Neuronal stem cell (in vitro differentiated cells): ENCODE measurements around the gene SLC25A44.

ENCODE experiments used
- DNase-seq: peaks from one replicate; pipeline ENCODE4 v3.0.0-alpha.2; 2013; ENCODE audit warnings: low spot score
- H2AFZ ChIP-seq: one replicate; pipeline ENCODE4 v1.6.1; 2013; ENCODE audit warnings: mild to moderate bottlenecking, low read length, inconsistent platforms
- H2AK5ac ChIP-seq: 2 replicates; pipeline ENCODE4 v1.6.1; 2013; ENCODE audit warnings: low read depth, mild to moderate bottlenecking, inconsistent platforms, low read length, moderate library complexity, mixed read lengths
- H2BK120ac ChIP-seq: 2 replicates; pipeline ENCODE4 v1.6.1; 2013; ENCODE audit warnings: low read depth, mild to moderate bottlenecking, inconsistent platforms, low read length, moderate library complexity, mixed read lengths
- H2BK12ac ChIP-seq: one replicate; pipeline ENCODE4 v1.6.1; 2013; ENCODE audit warnings: low read length, inconsistent platforms
- H2BK15ac ChIP-seq: 2 replicates; pipeline ENCODE4 v1.6.1; 2013; ENCODE audit warnings: mild to moderate bottlenecking, low read length, inconsistent platforms, mixed read lengths
- H2BK5ac ChIP-seq: one replicate; pipeline ENCODE4 v1.6.1; 2013; ENCODE audit warnings: inconsistent platforms, mild to moderate bottlenecking, low read length, moderate library complexity
- H3K14ac ChIP-seq: one replicate; pipeline ENCODE4 v1.6.1; 2013; ENCODE audit warnings: low read length, inconsistent platforms
- H3K18ac ChIP-seq: 2 replicates; pipeline ENCODE4 v1.6.1; 2013; ENCODE audit warnings: low read length, inconsistent platforms
- H3K23ac ChIP-seq: 2 replicates; pipeline ENCODE4 v1.6.1; 2013; ENCODE audit warnings: low read depth, mild to moderate bottlenecking, mixed read lengths, low read length, inconsistent platforms; ENCODE audit not compliant: poor library complexity
- H3K27ac ChIP-seq: replicated peaks from 3 replicates; pipeline ENCODE4 v1.5.1; 2013; ENCODE audit warnings: low read length, inconsistent platforms
- H3K27me3 ChIP-seq, 3 experiments: 2 replicates each; pipeline ENCODE4 v1.6.1; 2013; ENCODE audit warnings: low read length in 3 of 3, mild to moderate bottlenecking in 2 of 3, inconsistent platforms in 1 of 3, low read depth in 1 of 3, mixed read lengths in 1 of 3, moderate library complexity in 1 of 3; ENCODE audit not compliant: control insufficient read depth in 3 of 3, insufficient read depth in 3 of 3
- H3K36me3 ChIP-seq, 2 donors: replicated peaks in 1 of 2; 2 replicates each; pipeline ENCODE4 v1.6.1; 2013; ENCODE audit warnings: low read length in 2 of 2; ENCODE audit not compliant: control insufficient read depth in 2 of 2, insufficient read depth in 2 of 2
- H3K4ac ChIP-seq: 2 replicates; pipeline ENCODE4 v1.6.1; 2013; ENCODE audit warnings: inconsistent platforms, mild to moderate bottlenecking, low read length, moderate library complexity
- H3K4me1 ChIP-seq, 2 donors: 1 replicate in 1 of 2; 2 replicates in 1 of 2; pipeline ENCODE4 v1.6.1; 2013; ENCODE audit warnings: low read length in 2 of 2, low read depth in 1 of 2; ENCODE audit not compliant: control insufficient read depth in 2 of 2, insufficient read depth in 1 of 2
- H3K4me2 ChIP-seq: one replicate; pipeline ENCODE4 v1.6.1; 2013; ENCODE audit warnings: mild to moderate bottlenecking, low read length, inconsistent platforms; ENCODE audit not compliant: insufficient read depth, poor library complexity, severe bottlenecking
- H3K4me3 ChIP-seq, 2 donors: 2 replicates each; pipeline ENCODE4 v1.5.1; 2013; ENCODE audit warnings: low read length in 2 of 2, mild to moderate bottlenecking in 2 of 2, inconsistent platforms in 1 of 2, moderate library complexity in 1 of 2
- H3K79me1 ChIP-seq: one replicate; pipeline ENCODE4 v1.6.1; 2013; ENCODE audit warnings: low read depth, mild to moderate bottlenecking, inconsistent platforms, low read length, moderate library complexity
- H3K9ac ChIP-seq: one replicate; pipeline ENCODE4 v1.6.1; 2013; ENCODE audit warnings: mild to moderate bottlenecking, low read depth, low read length, inconsistent platforms; ENCODE audit not compliant: poor library complexity
- H3K9me3 ChIP-seq, 2 donors: replicated peaks in 1 of 2; 2 replicates each; pipeline versions ENCODE3 to v1.6.1; 2013; ENCODE audit warnings: low read length in 2 of 2, mild to moderate bottlenecking in 2 of 2, inconsistent platforms in 1 of 2, low read depth in 1 of 2, mixed read lengths in 1 of 2, moderate library complexity in 1 of 2; ENCODE audit not compliant: control insufficient read depth in 2 of 2, insufficient read depth in 1 of 2
- H4K8ac ChIP-seq: one replicate; pipeline ENCODE4 v1.6.1; 2013; ENCODE audit warnings: low read depth, mild to moderate bottlenecking, inconsistent platforms, low read length, moderate library complexity
- H4K91ac ChIP-seq: one replicate; pipeline ENCODE4 v1.6.1; 2013; ENCODE audit warnings: low read length, low read depth, mild to moderate bottlenecking, inconsistent platforms; ENCODE audit not compliant: poor library complexity
- WGBS, 2 donors: extraction: QIAGEN DNeasy Blood & Tissue Kit; methylation state at CpG; one replicate each; pipeline ENCODE4 v1.1.7; 2013; ENCODE audit warnings: missing lambda C conversion rate in 2 of 2, mixed read lengths in 1 of 2; ENCODE audit not compliant: insufficient read length in 2 of 2, insufficient replicate concordance in 1 of 2; ENCODE audit errors: extremely low coverage in 2 of 2; 5-methylcytosine and 5-hydroxymethylcytosine counted together

The SLC25A44 gene

DNA sequence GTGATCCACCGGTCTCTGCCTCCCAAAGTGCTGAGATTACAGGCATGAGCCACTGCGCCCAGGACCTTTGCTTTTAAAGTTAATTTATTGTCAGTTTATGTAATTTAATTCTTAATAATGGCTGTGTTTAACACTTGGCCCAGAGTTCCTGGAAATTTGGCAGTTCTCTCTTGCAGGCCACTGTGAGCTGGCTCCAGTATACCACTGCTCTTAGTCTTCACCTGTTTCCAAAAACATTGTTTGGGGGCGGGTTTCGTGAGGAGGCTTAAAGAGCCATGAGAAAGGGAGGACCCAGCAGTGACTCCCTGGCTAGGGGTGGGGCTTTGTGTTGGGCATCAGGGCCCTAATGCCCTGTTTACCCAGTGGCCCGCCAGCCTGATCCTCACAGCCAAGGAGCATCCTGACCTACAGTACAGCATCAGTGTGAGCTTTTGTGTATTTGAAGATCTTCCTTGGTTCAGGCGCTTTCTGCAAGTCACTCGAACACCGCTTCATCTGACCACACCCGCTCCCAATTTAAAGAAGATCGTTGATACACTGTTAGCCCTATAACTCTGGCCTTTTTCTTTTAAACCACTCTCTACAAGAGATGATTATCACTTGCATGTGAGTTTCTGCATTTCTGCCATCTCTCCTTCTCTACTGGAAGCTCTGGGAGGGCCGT lies 36.0 kb downstream of the SLC25A44 start:
- Histone ChIP-seq H2BK15ac (no peak overlapping the region), H2BK5ac (no peak overlapping the region), H3K9ac (no peak overlapping the region), H3K79me1 (peaks cover 3% of the 10 kb centered on the region), H3K14ac (no peak overlapping the region), H3K36me3 (peaks cover 21 to 64% of the 10 kb centered on the region in 2 donors), H3K4me3 (no peak overlapping the region), H3K4ac (no peak overlapping the region), H2AFZ (no peak overlapping the region), H3K27me3 (no peaks in the 10 kb centered on the region), H2BK12ac (no peak overlapping the region), H2BK120ac (no peak overlapping the region), H4K8ac (no peak overlapping the region), H3K27ac (no peak overlapping the region), H2AK5ac (no peak overlapping the region), H3K18ac (no peak overlapping the region), H4K91ac (no peak overlapping the region), H3K4me1 (no peaks in the 10 kb centered on the region), H3K4me2 (no peak overlapping the region), H3K23ac (no peak overlapping the region), H3K9me3 (peaks cover 0 to 1% of the 10 kb centered on the region in 2 donors)
- WGBS, 2 donors: no CpG with 5 or more reads among the region's 11 CpGs
- no peak for DNase-seq

DNA sequence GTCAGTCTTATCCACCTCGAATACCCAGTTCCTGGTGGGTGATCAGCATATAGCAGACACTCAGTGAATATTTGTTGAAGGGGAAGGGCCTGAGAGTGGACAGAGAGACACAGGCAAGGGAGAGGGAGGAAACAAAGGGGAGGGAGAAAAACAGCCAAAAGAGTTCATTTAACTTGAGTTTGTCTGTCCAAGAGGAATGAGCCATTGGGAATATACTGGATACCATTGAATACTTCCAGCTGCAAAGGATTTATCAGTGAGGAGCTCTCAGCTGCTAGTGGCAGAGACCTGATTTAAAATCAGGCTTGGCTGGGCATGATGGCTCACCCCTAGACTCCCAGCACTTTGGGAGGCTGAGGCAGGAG lies 36.6 kb downstream of the SLC25A44 start:
- Histone ChIP-seq H4K91ac (no peak overlapping the region), H3K4me2 (no peak overlapping the region), H3K4ac (no peak overlapping the region), H2BK12ac (no peak overlapping the region), H3K4me3 (no peak overlapping the region), H2BK120ac (no peak overlapping the region), H3K14ac (no peak overlapping the region), H3K23ac (no peak overlapping the region), H3K79me1 (peaks cover 3% of the 10 kb centered on the region), H3K27ac (no peak overlapping the region), H3K27me3 (no peaks in the 10 kb centered on the region), H2AK5ac (no peak overlapping the region), H2AFZ (no peak overlapping the region), H2BK5ac (no peak overlapping the region), H3K36me3 (peaks cover 21 to 65% of the 10 kb centered on the region in 2 donors), H3K9ac (no peak overlapping the region), H3K18ac (no peak overlapping the region), H4K8ac (no peak overlapping the region), H3K9me3 (peaks cover 0 to 1% of the 10 kb centered on the region in 2 donors), H3K4me1 (no peaks in the 10 kb centered on the region), H2BK15ac (no peak overlapping the region)
- no peak for DNase-seq
- no CpG with 5 or more reads among the region's 1 CpG for WGBS, 2 donors

DNA sequence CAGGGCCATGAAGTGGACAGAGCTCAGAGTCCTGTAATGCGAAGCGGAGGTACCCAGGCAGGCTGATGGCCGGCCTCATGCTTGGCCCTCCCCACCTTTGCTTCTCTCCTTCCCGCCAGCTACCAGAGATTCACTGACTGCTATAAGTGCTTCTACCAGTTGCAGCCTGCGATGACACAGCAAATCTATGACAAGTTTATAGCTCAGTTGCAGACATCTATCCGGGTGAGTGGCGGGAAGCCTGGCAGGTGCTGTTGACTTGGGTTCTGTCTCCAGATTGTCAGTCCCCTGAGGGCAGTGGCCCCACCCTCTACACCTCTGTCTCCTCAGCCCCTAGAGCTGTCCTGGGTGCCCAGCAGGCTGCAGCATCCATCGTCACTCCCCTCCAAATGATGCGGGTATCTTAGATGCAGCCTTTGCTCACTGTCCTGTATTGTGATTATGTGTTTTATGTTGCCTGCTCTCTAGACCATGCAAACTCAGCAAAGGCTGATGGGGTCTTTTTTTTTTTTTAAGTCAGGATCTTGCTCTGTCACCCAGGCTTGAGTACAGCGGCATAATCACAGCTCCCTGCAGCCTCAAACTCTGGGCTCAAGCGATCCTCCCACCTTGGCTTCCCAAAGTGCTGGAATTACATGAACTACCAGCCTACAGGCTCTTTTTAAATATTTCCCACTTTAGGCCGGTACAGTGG lies 38.4 kb downstream of the SLC25A44 start:
- no peaks in the 10 kb centered on the region for H3K4me1 ChIP-seq
- H2BK120ac ChIP-seq: no peak overlapping the region
- no peak overlapping the region for H2BK15ac ChIP-seq
- peak overlapping the region; percentile 10 for H3K9ac ChIP-seq
- H3K18ac ChIP-seq: no peak overlapping the region
- H3K36me3 ChIP-seq: peaks cover 28 to 66% of the 10 kb centered on the region in 2 donors
- no peak overlapping the region for H2BK5ac ChIP-seq
- H3K4me3 ChIP-seq: no peak overlapping the region
- no peak overlapping the region for H2BK12ac ChIP-seq
- no peak overlapping the region for H2AK5ac ChIP-seq
- H4K91ac ChIP-seq: no peak overlapping the region
- H3K27me3 ChIP-seq: no peaks in the 10 kb centered on the region
- no peak overlapping the region for H3K14ac ChIP-seq
- peaks cover 0 to 4% of the 10 kb centered on the region in 2 donors for H3K9me3 ChIP-seq
- DNase-seq: no peak
- H3K79me1 ChIP-seq: peaks cover 5% of the 10 kb centered on the region
- no peak overlapping the region for H3K4me2 ChIP-seq
- no peak overlapping the region for H3K27ac ChIP-seq
- H3K4ac ChIP-seq: no peak overlapping the region
- H3K23ac ChIP-seq: no peak overlapping the region
- H4K8ac ChIP-seq: peak overlapping the region; percentile 32
- H2AFZ ChIP-seq: no peak overlapping the region
- WGBS, 2 donors: no CpG with 5 or more reads among the region's 12 CpGs

DNA sequence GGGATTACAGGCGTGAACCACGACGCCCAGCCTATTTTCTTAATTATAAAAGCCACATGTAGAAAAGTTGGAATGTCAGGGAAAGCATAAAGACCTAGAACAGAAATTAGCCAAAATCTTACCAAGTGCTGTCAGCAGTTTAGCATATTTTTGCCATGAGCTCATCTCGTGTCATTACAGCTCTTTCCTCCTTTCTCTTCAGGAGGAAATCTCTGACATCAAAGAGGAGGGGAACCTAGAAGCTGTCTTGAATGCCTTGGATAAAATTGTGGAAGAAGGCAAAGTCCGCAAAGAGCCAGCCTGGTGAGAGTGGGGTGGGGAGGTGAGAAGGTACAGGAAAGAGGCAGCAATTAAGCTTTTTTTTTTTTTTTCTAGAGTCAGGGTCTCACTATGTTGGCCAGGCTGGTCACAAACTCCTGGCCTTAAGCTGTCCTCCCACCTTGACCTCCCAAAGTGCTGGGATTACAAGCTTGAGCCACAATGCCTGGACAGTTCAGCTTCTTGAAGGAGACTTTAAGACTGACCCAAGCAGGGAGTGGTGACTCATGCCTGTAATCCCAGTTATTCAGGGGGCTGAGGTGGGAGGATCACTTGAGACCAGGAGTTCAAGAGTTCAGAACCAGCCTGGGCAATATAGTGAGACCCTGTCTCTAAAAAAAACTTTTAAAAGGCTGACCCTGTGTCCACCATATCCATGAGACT lies 39.7 kb downstream of the SLC25A44 start:
- Histone ChIP-seq H3K27me3 (no peaks in the 10 kb centered on the region), H3K4me3 (no peak overlapping the region), H3K9me3 (peaks cover 0 to 4% of the 10 kb centered on the region in 2 donors), H2AFZ (no peak overlapping the region), H3K36me3 (peaks cover 27 to 73% of the 10 kb centered on the region in 2 donors), H2BK15ac (no peak overlapping the region), H2BK12ac (no peak overlapping the region), H2BK120ac (no peak overlapping the region), H3K27ac (no peak overlapping the region), H3K18ac (no peak overlapping the region), H4K8ac (no peak overlapping the region), H3K9ac (no peak overlapping the region), H2AK5ac (no peak overlapping the region), H3K4ac (no peak overlapping the region), H3K4me2 (no peak overlapping the region), H3K23ac (no peak overlapping the region), H3K14ac (no peak overlapping the region), H3K4me1 (no peaks in the 10 kb centered on the region), H2BK5ac (no peak overlapping the region), H3K79me1 (peaks cover 2% of the 10 kb centered on the region), H4K91ac (no peak overlapping the region)
- no CpG with 5 or more reads among the region's 5 CpGs for WGBS, 2 donors
- DNase-seq: no peak
